Bronchial epithelial cell (primary cell): ENCODE measurements around the gene THSD4. TPM values are rescaled to one million over a fixed set of nuclear protein-coding genes. Genes with fewer than 3 reads are reported as not detected.

Experiments used
- DNase-seq: peaks from one replicate; pipeline ENCODE4 v3.0.0-alpha.2; 2010; ENCODE audit warnings: low read depth
- FAIRE-seq: peaks from 2 replicates; lab custom pipeline; 2011; peaks lifted over from hg19 to GRCh38; lab: Jason Lieb, UNC
- H3K27me3 ChIP-seq: 2 replicates; pipeline ENCODE4 v1.5.1; 2011; ENCODE audit warnings: low read length; ENCODE audit not compliant: control insufficient read depth, insufficient read depth
- H3K36me3 ChIP-seq: 2 replicates; pipeline ENCODE4 v1.5.1; 2011; ENCODE audit warnings: low read length; ENCODE audit not compliant: control insufficient read depth, insufficient read depth
- H3K4me3 ChIP-seq: 2 replicates; pipeline ENCODE4 v1.5.1; 2011; ENCODE audit warnings: mild to moderate bottlenecking, low read depth, low read length, control low read depth
- total RNA-seq: library from RNA; depleted of rRNA; stranded (reverse); fragments of >200 nt; gene quantifications from 2 replicates; pipeline ENCODE4 v1.2.1, GENCODE V29; 2014
- TF ChIP-seq, protein P1 (sequence below): IDR thresholded peaks from 2 replicates; pipeline ENCODE4 v1.5.1; 2011; ENCODE audit warnings: mild to moderate bottlenecking, moderate library complexity, low read length, control low read depth, inconsistent platforms; ENCODE audit not compliant: insufficient read depth, severe bottlenecking

Gene THSD4
- total RNA-seq, 1 donor from 2014 or later = 14.5 TPM

GRCh38 chr15:71449956-71450355 is 334.7 kb downstream of the THSD4 start:
- H3K27me3 ChIP-seq = no peaks in the 10 kb centered on the region
- FAIRE-seq (no peak), DNase-seq (no peak)
- H3K4me3 ChIP-seq = no peak overlapping the region
- H3K36me3 ChIP-seq = no peaks in the 10 kb centered on the region
- TF ChIP-seq, protein P1, sequence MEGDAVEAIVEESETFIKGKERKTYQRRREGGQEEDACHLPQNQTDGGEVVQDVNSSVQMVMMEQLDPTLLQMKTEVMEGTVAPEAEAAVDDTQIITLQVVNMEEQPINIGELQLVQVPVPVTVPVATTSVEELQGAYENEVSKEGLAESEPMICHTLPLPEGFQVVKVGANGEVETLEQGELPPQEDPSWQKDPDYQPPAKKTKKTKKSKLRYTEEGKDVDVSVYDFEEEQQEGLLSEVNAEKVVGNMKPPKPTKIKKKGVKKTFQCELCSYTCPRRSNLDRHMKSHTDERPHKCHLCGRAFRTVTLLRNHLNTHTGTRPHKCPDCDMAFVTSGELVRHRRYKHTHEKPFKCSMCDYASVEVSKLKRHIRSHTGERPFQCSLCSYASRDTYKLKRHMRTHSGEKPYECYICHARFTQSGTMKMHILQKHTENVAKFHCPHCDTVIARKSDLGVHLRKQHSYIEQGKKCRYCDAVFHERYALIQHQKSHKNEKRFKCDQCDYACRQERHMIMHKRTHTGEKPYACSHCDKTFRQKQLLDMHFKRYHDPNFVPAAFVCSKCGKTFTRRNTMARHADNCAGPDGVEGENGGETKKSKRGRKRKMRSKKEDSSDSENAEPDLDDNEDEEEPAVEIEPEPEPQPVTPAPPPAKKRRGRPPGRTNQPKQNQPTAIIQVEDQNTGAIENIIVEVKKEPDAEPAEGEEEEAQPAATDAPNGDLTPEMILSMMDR = no peak

GRCh38 chr15:71451130-71451529 is 335.9 kb downstream of the THSD4 start:
- no peak for FAIRE-seq
- no peaks in the 10 kb centered on the region for H3K27me3 ChIP-seq
- no peak overlapping the region for H3K4me3 ChIP-seq
- TF ChIP-seq, protein P1 = no peak
- no peaks in the 10 kb centered on the region for H3K36me3 ChIP-seq
- DNase-seq = no peak

DNA sequence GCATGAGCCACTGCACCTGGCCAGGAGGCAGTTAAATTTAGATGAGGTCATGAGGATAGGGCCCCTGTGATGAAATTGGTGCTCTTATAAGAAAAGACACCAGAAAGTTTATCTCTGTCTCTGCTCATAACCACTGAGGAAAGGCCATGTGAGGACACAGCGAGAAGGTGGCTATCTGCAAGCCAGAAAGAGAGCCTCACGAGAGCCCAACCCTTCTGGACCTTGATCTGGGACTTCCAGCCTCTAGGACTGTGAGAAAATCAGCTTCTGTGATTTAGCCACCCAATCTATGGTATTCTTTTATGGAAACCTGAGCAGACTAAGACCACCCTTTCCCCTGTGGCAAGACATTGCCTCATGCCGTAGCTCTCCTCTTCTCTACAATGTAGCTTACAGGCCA is 337.6 kb downstream of the THSD4 start:
- Histone ChIP-seq H3K27me3 (no peaks in the 10 kb centered on the region), H3K4me3 (no peak overlapping the region), H3K36me3 (no peaks in the 10 kb centered on the region)
- TF ChIP-seq, protein P1 = no peak
- DNase-seq = no peak
- FAIRE-seq = no peak

GRCh38 chr15:71454462-71454996 is 339.3 kb downstream of the THSD4 start:
- DNase-seq (no peak), FAIRE-seq (no peak)
- no peaks in the 10 kb centered on the region for H3K27me3 ChIP-seq
- no peak overlapping the region for H3K4me3 ChIP-seq
- TF ChIP-seq, protein P1 = no peak
- H3K36me3 ChIP-seq = no peaks in the 10 kb centered on the region

DNA sequence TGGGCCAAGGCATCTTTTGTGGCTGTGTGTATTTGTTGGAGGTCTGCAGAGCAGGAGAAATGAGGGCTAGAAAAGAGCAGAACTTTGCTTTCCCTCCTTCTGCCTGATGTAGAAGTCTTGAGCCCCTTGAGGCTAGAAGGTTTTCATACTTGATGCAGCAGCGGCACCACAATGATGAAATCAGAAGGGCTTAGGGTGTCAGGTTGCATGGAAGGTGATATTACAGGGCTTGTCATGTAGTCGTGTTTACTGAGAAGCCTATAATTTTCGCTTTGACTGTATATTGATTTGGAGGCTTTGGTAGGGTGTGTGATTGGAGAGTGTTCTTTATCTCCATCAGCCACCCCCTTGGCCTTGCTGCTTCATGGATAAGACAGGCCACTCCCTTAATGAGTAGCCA is 339.8 kb downstream of the THSD4 start:
- no peak overlapping the region for H3K4me3 ChIP-seq
- no peaks in the 10 kb centered on the region for H3K27me3 ChIP-seq
- TF ChIP-seq, protein P1 = no peak
- FAIRE-seq = no peak
- DNase-seq = peak; percentile 64
- H3K36me3 ChIP-seq = no peaks in the 10 kb centered on the region

DNA sequence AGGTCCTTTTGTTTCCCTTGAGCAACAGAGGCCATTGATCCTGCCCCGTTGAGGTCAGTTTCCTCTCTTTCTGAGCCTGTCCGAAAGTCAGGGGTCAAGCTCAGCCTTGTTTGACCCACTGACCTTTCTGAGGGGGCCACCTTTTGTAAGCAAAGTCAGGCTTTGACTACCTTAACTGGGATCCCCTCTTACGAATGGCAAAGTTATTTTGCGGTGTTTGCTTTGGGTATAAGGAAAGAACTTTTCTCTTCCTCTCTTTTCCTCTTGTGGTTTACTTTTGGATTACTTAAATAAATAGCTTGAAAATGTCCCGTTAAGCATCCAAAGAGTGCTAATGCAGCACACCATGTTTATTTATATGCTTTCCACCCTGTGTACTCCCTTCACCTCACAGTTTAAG is 340.6 kb downstream of the THSD4 start:
- TF ChIP-seq, protein P1 = no peak
- Histone ChIP-seq H3K4me3 (no peak overlapping the region), H3K36me3 (no peaks in the 10 kb centered on the region), H3K27me3 (no peaks in the 10 kb centered on the region)
- DNase-seq = no peak
- no peak for FAIRE-seq
